NCI-H2029 treated with DMSO at 0.1 percent for 48 hours (cell line): Measurements from ENCODE around the gene ABHD6.
"Not testable (repeated sequence)": the region's sequence is repeated elsewhere in the genome, so short reads cannot be mapped to it uniquely, and the experiment has no call there.

ENCODE experiments used
- DNase-seq: peaks from one replicate; lab custom pipeline; 2025; lab: John Stamatoyannopoulos, UW

Gene ABHD6

GRCh38 chr3:58237238-58237940 lies at the start of gene ABHD6:
ABHD6 (plus strand) TSS chr3:58237792; CDS start chr3:58256587, 18,795 bp downstream.
- DNase-seq: no peak

- no peak for DNase-seq
These were observed 49.4 kb upstream of the ABHD6 start for GRCh38 chr3:58188173-58188564.

- DNase-seq: no peak
These were observed 48.6 kb upstream of the ABHD6 start for GRCh38 chr3:58188921-58189451.

- DNase-seq: no peak
These were observed 47.9 kb upstream of the ABHD6 start for GRCh38 chr3:58189691-58190090.

GRCh38 chr3:58190291-58190690 lies 47.3 kb upstream of the ABHD6 start:
- DNase-seq: no peak

- no peak for DNase-seq
These were observed 46.7 kb upstream of the ABHD6 start for GRCh38 chr3:58190882-58191281.

- no peak for DNase-seq
These were observed 46.1 kb upstream of the ABHD6 start for GRCh38 chr3:58191361-58191991.

GRCh38 chr3:58192069-58192468 lies 45.5 kb upstream of the ABHD6 start:
- DNase-seq: no peak

GRCh38 chr3:58193682-58194407 lies 43.7 kb upstream of the ABHD6 start:
- DNase-seq: no peak

GRCh38 chr3:58197588-58197987 lies 40.0 kb upstream of the ABHD6 start:
- no peak for DNase-seq

GRCh38 chr3:58198362-58198761 lies 39.2 kb upstream of the ABHD6 start:
- no peak for DNase-seq

- no peak for DNase-seq
These were observed 38.8 kb upstream of the ABHD6 start for GRCh38 chr3:58198804-58199203.

- DNase-seq: no peak
These were observed 37.4 kb upstream of the ABHD6 start for GRCh38 chr3:58200121-58200709.

GRCh38 chr3:58200846-58201355 lies 36.7 kb upstream of the ABHD6 start:
- no peak for DNase-seq

- not testable (repeated sequence) for DNase-seq
These were observed 36.1 kb upstream of the ABHD6 start for GRCh38 chr3:58201451-58201850.

GRCh38 chr3:58202917-58203360 lies 34.7 kb upstream of the ABHD6 start:
- no peak for DNase-seq

- no peak for DNase-seq
These were observed 34.1 kb upstream of the ABHD6 start for GRCh38 chr3:58203541-58203940.

GRCh38 chr3:58204720-58205119 lies 32.9 kb upstream of the ABHD6 start:
- DNase-seq: no peak

- no peak for DNase-seq
These were observed 31.6 kb upstream of the ABHD6 start for GRCh38 chr3:58205981-58206380.

- DNase-seq: no peak
These were observed 31.1 kb upstream of the ABHD6 start for GRCh38 chr3:58206406-58207011.

- DNase-seq: no peak
These were observed 29.6 kb upstream of the ABHD6 start for GRCh38 chr3:58207954-58208353.

GRCh38 chr3:58209933-58210332 lies 27.7 kb upstream of the ABHD6 start:
- DNase-seq: no peak
